ENCODE measurements around the gene VSX1.

Gene VSX1

DNA sequence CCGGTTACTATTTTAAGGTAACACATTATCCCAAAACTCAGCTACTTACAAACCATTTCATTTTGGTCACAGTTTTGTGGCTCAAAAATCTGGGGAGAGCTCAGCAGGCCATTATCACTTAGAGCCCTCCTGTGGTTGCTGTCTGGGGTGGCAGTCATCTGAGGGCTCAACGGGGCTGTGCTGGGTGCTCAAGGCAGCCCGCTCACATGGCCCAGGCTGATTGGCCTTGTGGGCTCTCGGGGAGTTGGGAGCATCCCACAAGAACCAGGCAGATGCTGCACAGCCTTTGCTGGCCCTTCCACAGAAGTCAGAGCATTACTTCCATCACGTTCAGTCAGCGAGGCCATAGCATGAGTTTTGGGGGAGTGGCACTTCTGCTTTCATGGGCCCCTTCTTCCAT lies 6.3 kb upstream of the VSX1 start:
- WGBS, 2 experiments, result 83 to 88% methylated on average over 6 of the region's 6 CpGs
- Histone ChIP-seq H3K9me3 (ENCODE audit: control insufficient read depth, low read length) (no peaks in the 10 kb centered on the region), H3K27me3 (ENCODE audit: control insufficient read depth, insufficient read depth, low read length, poor library complexity, severe bottlenecking) (peaks cover 54% of the 10 kb centered on the region), H3K27ac (ENCODE audit: insufficient read depth, low read depth, low read length, poor library complexity, severe bottlenecking) (no peak overlapping the region), H3K4me3 (ENCODE audit: insufficient read depth, low read depth, low read length) (no peak overlapping the region), H3K4me1 (ENCODE audit: control insufficient read depth, insufficient read depth, low read length) (peaks cover 20% of the 10 kb centered on the region), H3K36me3 (ENCODE audit: control insufficient read depth, insufficient read depth, low read length) (no peaks in the 10 kb centered on the region)

- Histone ChIP-seq H3K4me1 (ENCODE audit: control insufficient read depth, insufficient read depth, low read length) (peaks cover 20% of the 10 kb centered on the region), H3K27ac (ENCODE audit: insufficient read depth, low read depth, low read length, poor library complexity, severe bottlenecking) (no peak overlapping the region), H3K36me3 (ENCODE audit: control insufficient read depth, insufficient read depth, low read length) (no peaks in the 10 kb centered on the region), H3K9me3 (ENCODE audit: control insufficient read depth, low read length) (no peaks in the 10 kb centered on the region), H3K4me3 (ENCODE audit: insufficient read depth, low read depth, low read length) (no peak overlapping the region), H3K27me3 (ENCODE audit: control insufficient read depth, insufficient read depth, low read length, poor library complexity, severe bottlenecking) (peaks cover 63% of the 10 kb centered on the region)
- WGBS, 2 experiments, result 88 to 97% methylated on average over 3 to 4 of the region's 4 CpGs
These were observed 5.4 kb upstream of the VSX1 start for GRCh38 chr20:25087186-25087929.

DNA sequence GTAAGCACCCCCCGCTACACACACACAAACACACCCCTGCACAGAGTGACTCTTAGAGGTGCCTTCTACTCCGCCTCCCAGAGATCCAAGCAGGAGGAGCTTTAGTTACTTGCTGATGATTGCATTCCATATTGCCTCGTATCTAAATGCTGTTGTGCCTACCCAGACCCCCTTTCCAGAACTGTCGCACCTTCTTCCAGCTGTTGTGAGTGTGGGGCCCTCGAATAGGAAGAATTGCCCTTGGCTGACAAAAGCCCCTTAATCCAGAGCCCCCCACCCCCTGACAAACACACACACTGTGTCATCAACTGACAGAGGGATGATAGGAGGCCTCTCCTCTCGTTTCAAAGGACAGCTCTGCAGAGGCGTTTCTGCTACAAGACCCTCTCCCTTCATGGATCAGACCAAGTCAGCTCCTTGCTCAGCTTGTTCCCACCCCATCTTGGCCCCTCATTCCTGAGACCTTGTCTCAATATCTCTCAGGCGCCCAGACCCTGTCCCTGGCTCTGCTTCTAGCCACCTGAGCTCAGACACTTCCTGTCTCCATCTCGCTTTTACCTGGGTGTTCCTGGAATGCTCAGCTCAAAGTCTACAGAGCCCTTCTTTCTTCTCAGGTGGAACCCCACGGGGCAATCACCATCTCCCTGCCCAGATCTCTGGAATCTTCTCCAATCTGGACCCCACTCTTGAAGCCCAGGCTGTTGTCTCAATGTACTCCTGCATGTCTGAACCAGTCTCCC lies 4.0 kb upstream of the VSX1 start:
- peaks cover 78% of the 10 kb centered on the region for H3K27me3 ChIP-seq (ENCODE audit: control insufficient read depth, insufficient read depth, low read length, poor library complexity, severe bottlenecking)
- 84% methylated on average over 10 of the region's 10 CpGs for WGBS, 2 experiments
- peaks cover 25% of the 10 kb centered on the region for H3K4me1 ChIP-seq (ENCODE audit: control insufficient read depth, insufficient read depth, low read length)
- H3K4me3 ChIP-seq (ENCODE audit: insufficient read depth, low read depth, low read length), result no peak overlapping the region
- H3K27ac ChIP-seq (ENCODE audit: insufficient read depth, low read depth, low read length, poor library complexity, severe bottlenecking), result no peak overlapping the region
- H3K9me3 ChIP-seq (ENCODE audit: control insufficient read depth, low read length), result no peaks in the 10 kb centered on the region
- no peaks in the 10 kb centered on the region for H3K36me3 ChIP-seq (ENCODE audit: control insufficient read depth, insufficient read depth, low read length)

- Histone ChIP-seq H3K27me3 (ENCODE audit: control insufficient read depth, insufficient read depth, low read length, poor library complexity, severe bottlenecking) (peaks cover 87% of the 10 kb centered on the region), H3K27ac (ENCODE audit: insufficient read depth, low read depth, low read length, poor library complexity, severe bottlenecking) (no peak overlapping the region), H3K36me3 (ENCODE audit: control insufficient read depth, insufficient read depth, low read length) (no peaks in the 10 kb centered on the region), H3K9me3 (ENCODE audit: control insufficient read depth, low read length) (no peaks in the 10 kb centered on the region), H3K4me1 (ENCODE audit: control insufficient read depth, insufficient read depth, low read length) (peaks cover 25% of the 10 kb centered on the region), H3K4me3 (ENCODE audit: insufficient read depth, low read depth, low read length) (peak overlapping the region; percentile 4)
- 2 to 4% methylated on average over 36 of the region's 36 CpGs for WGBS, 2 experiments
These were observed 2.8 kb upstream of the VSX1 start for GRCh38 chr20:25084626-25085187.

- Histone ChIP-seq H3K4me1 (ENCODE audit: control insufficient read depth, insufficient read depth, low read length) (peaks cover 25% of the 10 kb centered on the region), H3K36me3 (ENCODE audit: control insufficient read depth, insufficient read depth, low read length) (no peaks in the 10 kb centered on the region), H3K4me3 (ENCODE audit: insufficient read depth, low read depth, low read length) (peak overlapping the region; percentile 4), H3K27me3 (ENCODE audit: control insufficient read depth, insufficient read depth, low read length, poor library complexity, severe bottlenecking) (peaks cover 94% of the 10 kb centered on the region), H3K27ac (ENCODE audit: insufficient read depth, low read depth, low read length, poor library complexity, severe bottlenecking) (no peak overlapping the region), H3K9me3 (ENCODE audit: control insufficient read depth, low read length) (no peaks in the 10 kb centered on the region)
- 6% methylated on average over 54 of the region's 54 CpGs for WGBS, 2 experiments
These were observed 2.1 kb upstream of the VSX1 start for GRCh38 chr20:25083773-25084625.

DNA sequence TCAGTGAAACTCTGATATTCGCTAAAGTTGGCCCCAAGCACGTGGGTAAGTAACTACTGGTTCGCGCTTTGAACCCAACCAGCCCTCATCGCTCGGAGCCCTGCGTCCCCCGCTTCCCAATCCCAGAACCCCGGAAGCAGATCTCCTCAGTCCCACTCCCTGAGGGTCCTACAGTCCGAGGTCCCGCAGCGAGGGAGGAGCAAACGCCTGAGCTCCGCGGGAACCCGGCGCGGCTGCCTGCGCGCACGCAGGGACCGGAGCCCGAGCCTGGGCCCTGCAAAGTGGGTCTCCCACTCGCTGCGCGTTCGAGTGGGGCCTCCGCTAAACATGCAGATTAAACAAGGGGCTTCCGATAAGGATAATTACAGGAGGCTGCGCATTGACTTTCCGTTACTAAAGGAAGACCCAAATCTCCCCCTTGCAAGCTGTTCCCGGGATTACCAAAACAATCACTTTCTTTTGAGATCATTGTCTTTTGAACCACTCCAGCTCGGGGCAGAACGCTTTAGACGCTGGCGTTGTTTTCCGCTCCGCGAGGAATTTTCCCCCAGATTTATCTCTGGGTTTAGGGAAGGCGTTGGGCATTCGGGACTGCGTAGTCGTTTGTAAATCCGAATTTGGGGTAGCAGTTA lies 1.3 kb upstream of the VSX1 start:
- Histone ChIP-seq H3K4me3 (ENCODE audit: insufficient read depth, low read depth, low read length) (no peak overlapping the region), H3K4me1 (ENCODE audit: control insufficient read depth, insufficient read depth, low read length) (peaks cover 25% of the 10 kb centered on the region), H3K36me3 (ENCODE audit: control insufficient read depth, insufficient read depth, low read length) (no peaks in the 10 kb centered on the region), H3K9me3 (ENCODE audit: control insufficient read depth, low read length) (no peaks in the 10 kb centered on the region), H3K27me3 (ENCODE audit: control insufficient read depth, insufficient read depth, low read length, poor library complexity, severe bottlenecking) (peaks cover 100% of the 10 kb centered on the region), H3K27ac (ENCODE audit: insufficient read depth, low read depth, low read length, poor library complexity, severe bottlenecking) (no peak overlapping the region)
- 3% methylated on average over 44 of the region's 44 CpGs for WGBS, 2 experiments

DNA sequence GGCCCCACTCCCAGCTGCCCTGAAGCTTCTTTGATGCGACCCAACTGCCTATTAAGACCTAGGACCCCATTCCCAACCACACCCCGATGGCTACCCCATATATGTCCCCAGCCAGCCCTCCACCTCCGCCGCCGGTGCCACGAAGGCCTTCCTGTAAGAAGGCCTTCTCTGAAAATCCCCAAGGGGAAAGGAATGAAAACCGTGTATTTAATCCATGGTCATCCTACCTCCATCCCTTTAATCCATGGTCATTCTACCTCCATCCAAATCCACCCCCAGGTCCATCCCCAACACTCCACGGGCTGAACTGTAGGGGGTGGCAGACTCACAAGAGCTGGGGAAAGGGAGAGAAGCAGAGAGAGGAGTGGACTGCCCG lies 545 bp upstream of the VSX1 start:
- 21 to 29% methylated on average over 9 of the region's 9 CpGs for WGBS, 2 experiments
- no peaks in the 10 kb centered on the region for H3K9me3 ChIP-seq (ENCODE audit: control insufficient read depth, low read length)
- no peak overlapping the region for H3K4me3 ChIP-seq (ENCODE audit: insufficient read depth, low read depth, low read length)
- H3K27ac ChIP-seq (ENCODE audit: insufficient read depth, low read depth, low read length, poor library complexity, severe bottlenecking), result no peak overlapping the region
- peaks cover 25% of the 10 kb centered on the region for H3K4me1 ChIP-seq (ENCODE audit: control insufficient read depth, insufficient read depth, low read length)
- H3K36me3 ChIP-seq (ENCODE audit: control insufficient read depth, insufficient read depth, low read length), result no peaks in the 10 kb centered on the region
- peaks cover 100% of the 10 kb centered on the region for H3K27me3 ChIP-seq (ENCODE audit: control insufficient read depth, insufficient read depth, low read length, poor library complexity, severe bottlenecking)

DNA sequence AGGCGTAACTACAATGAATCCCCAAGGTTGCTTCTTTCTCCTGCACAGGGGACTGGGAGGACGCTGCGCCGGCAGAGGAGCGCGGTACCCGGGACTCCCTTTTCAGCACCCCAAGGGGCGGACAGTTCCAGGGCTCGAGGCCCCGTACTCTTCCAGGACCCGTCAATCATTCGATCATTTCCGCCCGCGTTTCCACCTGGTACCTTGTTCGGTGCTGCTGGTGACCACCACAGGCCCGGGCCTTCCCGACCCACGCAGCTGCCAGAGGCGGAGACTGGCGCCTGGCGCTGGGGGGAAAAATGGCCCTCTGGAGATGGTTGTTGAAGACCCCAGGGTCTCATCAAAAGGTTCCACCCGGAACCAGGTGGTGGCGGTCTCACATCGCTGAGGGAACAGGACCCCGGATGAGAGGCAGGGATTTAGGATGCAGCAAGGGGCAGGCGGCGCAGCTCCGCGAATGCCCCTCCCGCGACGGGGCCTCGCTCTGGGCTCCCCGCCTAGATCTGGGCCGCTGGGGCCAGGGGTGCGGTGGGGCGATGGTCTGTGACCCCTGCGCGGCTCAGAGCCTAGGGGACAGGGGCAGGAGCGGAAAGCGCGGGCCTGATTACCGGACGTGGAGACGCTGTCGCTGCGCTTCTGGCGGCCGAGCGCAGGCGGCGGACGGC lies 744 bp downstream of the VSX1 start:
- no peaks in the 10 kb centered on the region for H3K36me3 ChIP-seq (ENCODE audit: control insufficient read depth, insufficient read depth, low read length)
- H3K4me1 ChIP-seq (ENCODE audit: control insufficient read depth, insufficient read depth, low read length), result peaks cover 25% of the 10 kb centered on the region
- H3K4me3 ChIP-seq (ENCODE audit: insufficient read depth, low read depth, low read length), result peak overlapping the region; percentile 25
- no peaks in the 10 kb centered on the region for H3K9me3 ChIP-seq (ENCODE audit: control insufficient read depth, low read length)
- whole genome bisulfite sequencing, 2 experiments, result 3% methylated on average over 54 of the region's 54 CpGs
- H3K27ac ChIP-seq (ENCODE audit: insufficient read depth, low read depth, low read length, poor library complexity, severe bottlenecking), result no peak overlapping the region
- H3K27me3 ChIP-seq (ENCODE audit: control insufficient read depth, insufficient read depth, low read length, poor library complexity, severe bottlenecking), result peaks cover 100% of the 10 kb centered on the region

DNA sequence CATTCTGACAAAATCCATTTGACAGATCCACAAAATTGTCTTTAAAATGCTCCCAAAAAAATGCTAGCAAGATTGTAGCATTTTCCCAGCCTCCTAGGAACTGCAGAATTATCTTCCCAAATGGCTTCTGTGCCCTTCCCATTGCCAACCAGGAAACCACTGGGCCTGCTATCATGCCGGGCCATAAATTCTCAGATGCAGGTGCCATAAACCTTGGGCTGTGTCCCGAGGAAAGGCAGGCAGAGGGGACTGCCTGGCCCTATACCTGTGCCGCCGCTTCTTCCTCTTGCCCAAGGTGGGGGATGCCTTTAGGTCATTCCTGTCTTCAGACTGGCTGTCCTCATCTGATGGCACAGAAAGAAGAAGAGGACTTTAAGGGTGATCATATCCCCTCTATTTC lies 2.8 kb downstream of the VSX1 start:
- H3K36me3 ChIP-seq (ENCODE audit: control insufficient read depth, insufficient read depth, low read length), result no peaks in the 10 kb centered on the region
- H3K9me3 ChIP-seq (ENCODE audit: control insufficient read depth, low read length), result no peaks in the 10 kb centered on the region
- H3K27me3 ChIP-seq (ENCODE audit: control insufficient read depth, insufficient read depth, low read length, poor library complexity, severe bottlenecking), result peaks cover 89% of the 10 kb centered on the region
- H3K27ac ChIP-seq (ENCODE audit: insufficient read depth, low read depth, low read length, poor library complexity, severe bottlenecking), result no peak overlapping the region
- H3K4me3 ChIP-seq (ENCODE audit: insufficient read depth, low read depth, low read length), result no peak overlapping the region
- WGBS, 2 experiments, result 82 to 83% methylated on average over 4 of the region's 4 CpGs
- H3K4me1 ChIP-seq (ENCODE audit: control insufficient read depth, insufficient read depth, low read length), result peaks cover 8% of the 10 kb centered on the region

All from ectodermal cell (in vitro differentiated cells).